OCI-LY7 (cell line): ENCODE measurements around the gene PFDN6. TPM values are rescaled to one million over a fixed set of nuclear protein-coding genes. Genes with fewer than 3 reads are reported as not detected.

Source experiments
- BruUV-seq: library from RNA; stranded (reverse); fragments of 400-500 nt; replicated peaks from 2 replicates; lab custom pipeline; 2021; lab: Mats Ljungman, UMichigan
- CTCF ChIA-PET: fragments of 300-600 bp; sonication (Branson Sonifier 250); formaldehyde crosslinking; loops from one replicate; lab custom pipeline; 2022; ENCODE audit warnings: antibody characterized with exemption; ENCODE audit not compliant: unreplicated experiment; lab: Charles Lee
- POLR2A ChIA-PET: fragments of 300-600 bp; sonication (Branson Sonifier 250); formaldehyde crosslinking; loops from one replicate; lab custom pipeline; 2022; ENCODE audit warnings: antibody characterized with exemption; lab: Charles Lee
- DNase-seq: peaks from one replicate; pipeline ENCODE4 v3.0.0-alpha.2; 2015; ENCODE audit warnings: low spot score
- H2AFZ ChIP-seq: fragments of 200-600 bp; sonication (generic), shearing (Covaris generic); 2 replicates; pipeline ENCODE4 v1.6.1; 2014; ENCODE audit warnings: mild to moderate bottlenecking, antibody characterized with exemption, low read length, moderate library complexity
- H3K27ac ChIP-seq: fragments of 200-600 bp; sonication (generic); 2 replicates; pipeline ENCODE4 v1.5.1; 2014; ENCODE audit warnings: mixed run types, low read depth, mild to moderate bottlenecking, moderate library complexity, low read length, inconsistent platforms; ENCODE audit not compliant: poor library complexity, severe bottlenecking
- H3K36me3 ChIP-seq: fragments of 200-600 bp; sonication (generic); 2 replicates; pipeline ENCODE4 v1.6.1; 2014; ENCODE audit warnings: mild to moderate bottlenecking, antibody characterized with exemption, low read length, moderate library complexity, mixed read lengths; ENCODE audit not compliant: insufficient read depth
- H3K4me1 ChIP-seq: fragments of 200-600 bp; sonication (generic); 2 replicates; pipeline ENCODE4 v1.5.1; 2014; ENCODE audit warnings: mild to moderate bottlenecking, low read length; ENCODE audit not compliant: insufficient read depth, poor library complexity, severe bottlenecking
- H3K4me2 ChIP-seq: fragments of 200-600 bp; sonication (generic); 2 replicates; pipeline ENCODE4 v1.6.1; 2014; ENCODE audit warnings: mild to moderate bottlenecking, low read length
- H3K4me3 ChIP-seq: fragments of 200-600 bp; sonication (generic); 2 replicates; pipeline ENCODE4 v1.5.1; 2014; ENCODE audit warnings: mild to moderate bottlenecking, low read depth, low read length; ENCODE audit not compliant: poor library complexity, severe bottlenecking
- H3K79me2 ChIP-seq: fragments of 200-600 bp; sonication (generic); 2 replicates; pipeline ENCODE4 v1.6.1; 2016; ENCODE audit warnings: low read depth, mild to moderate bottlenecking, low read length, moderate library complexity, mixed read lengths; ENCODE audit not compliant: insufficient read depth
- H3K9me2 ChIP-seq: fragments of 200-600 bp; sonication (generic); 2 replicates; pipeline ENCODE4 v1.6.1; 2016; ENCODE audit warnings: mild to moderate bottlenecking, low read length, mixed read lengths; ENCODE audit not compliant: insufficient read depth
- H3K9me3 ChIP-seq: fragments of 200-600 bp; sonication (generic); 2 replicates; pipeline ENCODE4 v1.6.1; 2014; ENCODE audit warnings: mild to moderate bottlenecking, mixed run types, low read length, mixed read lengths
- H4K20me1 ChIP-seq: fragments of 200-600 bp; sonication (generic); 2 replicates; pipeline ENCODE4 v1.6.1; 2014; ENCODE audit warnings: mild to moderate bottlenecking, antibody characterized with exemption, low read length, moderate library complexity, mixed read lengths; ENCODE audit not compliant: insufficient read depth
- EZH2phosphoT487 ChIP-seq: fragments of 200-600 bp; sonication (generic); IDR thresholded peaks from 2 replicates; pipeline ENCODE4 v1.6.1; 2018; ENCODE audit warnings: low read depth, borderline replicate concordance, mild to moderate bottlenecking, mixed run types, antibody characterized with exemption, low read length, moderate library complexity, mixed read lengths
- intact Hi-C: fragments of 100-400 bp; cut with micrococcal nuclease; formaldehyde crosslinking; loops from one replicate; pipeline ENCODE4 v1.10.0; 2022; ENCODE audit not compliant: unreplicated experiment
- total RNA-seq, 2 experiments: library from RNA; depleted of rRNA in 1 of 2; stranded (reverse); fragments of >200 nt in 1 of 2; shearing (Covaris generic) in 1 of 2; gene quantifications; 2 replicates each; pipeline ENCODE4 v1.2.3, GENCODE V29; 2014 to 2022
- TF ChIP-seq, protein P1 (sequence below): fragments of 200-600 bp; sonication (generic); conservative IDR thresholded peaks from 2 replicates; pipeline ENCODE4 v1.5.1; 2014; ENCODE audit warnings: mild to moderate bottlenecking, antibody characterized with exemption, low read length, moderate library complexity, mixed read lengths

PFDN6 gene
- total RNA-seq, 2 experiments from 2014 or later = 72.5 to 90.6 TPM

DNA sequence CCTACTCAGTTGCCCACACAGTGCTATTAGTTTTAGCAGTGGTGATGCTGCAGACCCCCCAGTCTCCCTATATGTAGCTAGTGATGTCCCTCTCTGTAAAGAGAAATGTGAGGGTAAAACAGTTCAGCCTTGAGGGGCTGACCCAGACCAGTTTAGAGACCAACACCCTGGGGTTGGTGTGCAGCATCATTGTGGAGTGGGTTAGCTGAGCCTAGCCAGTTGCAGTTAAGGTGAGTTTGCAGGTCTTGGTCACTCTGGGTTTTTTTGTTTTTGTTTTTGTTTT is 12.9 kb upstream of the PFDN6 start:
- Histone ChIP-seq H3K4me2 (peak overlapping the region; percentile 93), H3K79me2 (peaks cover 42% of the 10 kb centered on the region), H3K36me3 (peaks cover 89% of the 10 kb centered on the region), H3K4me3 (peak overlapping the region; percentile 97), H3K27ac (peak overlapping the region; percentile 93), H2AFZ (no peak overlapping the region), H4K20me1 (peaks cover 31% of the 10 kb centered on the region), H3K9me3 (no peaks in the 10 kb centered on the region), H3K9me2 (no peaks in the 10 kb centered on the region), H3K4me1 (peaks cover 58% of the 10 kb centered on the region)
- ChIA-PET POLR2A (interaction anchor here (0.7 to 3.2 kb wide), 5 partner anchors 11 to 142 kb away, joined by 3 to 19 read pairs (median 4); partner anchors contain the start of genes CUTA, PFDN6, RING1 and WDR46), CTCF (interaction anchor here (2.7 kb wide), 1 partner anchor 23 kb away, joined by 12 read pairs; no protein-coding TSS in a partner anchor)
- DNase-seq = peak; percentile 20
- intact Hi-C loops = loop anchor here (2.0 to 5.0 kb wide), 3 partner anchors 68 to 151 kb away; partner anchors contain the start of gene KIFC1
- BruUV-seq = no TSS peak
- TF ChIP-seq, protein P1, sequence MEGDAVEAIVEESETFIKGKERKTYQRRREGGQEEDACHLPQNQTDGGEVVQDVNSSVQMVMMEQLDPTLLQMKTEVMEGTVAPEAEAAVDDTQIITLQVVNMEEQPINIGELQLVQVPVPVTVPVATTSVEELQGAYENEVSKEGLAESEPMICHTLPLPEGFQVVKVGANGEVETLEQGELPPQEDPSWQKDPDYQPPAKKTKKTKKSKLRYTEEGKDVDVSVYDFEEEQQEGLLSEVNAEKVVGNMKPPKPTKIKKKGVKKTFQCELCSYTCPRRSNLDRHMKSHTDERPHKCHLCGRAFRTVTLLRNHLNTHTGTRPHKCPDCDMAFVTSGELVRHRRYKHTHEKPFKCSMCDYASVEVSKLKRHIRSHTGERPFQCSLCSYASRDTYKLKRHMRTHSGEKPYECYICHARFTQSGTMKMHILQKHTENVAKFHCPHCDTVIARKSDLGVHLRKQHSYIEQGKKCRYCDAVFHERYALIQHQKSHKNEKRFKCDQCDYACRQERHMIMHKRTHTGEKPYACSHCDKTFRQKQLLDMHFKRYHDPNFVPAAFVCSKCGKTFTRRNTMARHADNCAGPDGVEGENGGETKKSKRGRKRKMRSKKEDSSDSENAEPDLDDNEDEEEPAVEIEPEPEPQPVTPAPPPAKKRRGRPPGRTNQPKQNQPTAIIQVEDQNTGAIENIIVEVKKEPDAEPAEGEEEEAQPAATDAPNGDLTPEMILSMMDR = no peak
- TF ChIP-seq EZH2phosphoT487 = no peak

DNA sequence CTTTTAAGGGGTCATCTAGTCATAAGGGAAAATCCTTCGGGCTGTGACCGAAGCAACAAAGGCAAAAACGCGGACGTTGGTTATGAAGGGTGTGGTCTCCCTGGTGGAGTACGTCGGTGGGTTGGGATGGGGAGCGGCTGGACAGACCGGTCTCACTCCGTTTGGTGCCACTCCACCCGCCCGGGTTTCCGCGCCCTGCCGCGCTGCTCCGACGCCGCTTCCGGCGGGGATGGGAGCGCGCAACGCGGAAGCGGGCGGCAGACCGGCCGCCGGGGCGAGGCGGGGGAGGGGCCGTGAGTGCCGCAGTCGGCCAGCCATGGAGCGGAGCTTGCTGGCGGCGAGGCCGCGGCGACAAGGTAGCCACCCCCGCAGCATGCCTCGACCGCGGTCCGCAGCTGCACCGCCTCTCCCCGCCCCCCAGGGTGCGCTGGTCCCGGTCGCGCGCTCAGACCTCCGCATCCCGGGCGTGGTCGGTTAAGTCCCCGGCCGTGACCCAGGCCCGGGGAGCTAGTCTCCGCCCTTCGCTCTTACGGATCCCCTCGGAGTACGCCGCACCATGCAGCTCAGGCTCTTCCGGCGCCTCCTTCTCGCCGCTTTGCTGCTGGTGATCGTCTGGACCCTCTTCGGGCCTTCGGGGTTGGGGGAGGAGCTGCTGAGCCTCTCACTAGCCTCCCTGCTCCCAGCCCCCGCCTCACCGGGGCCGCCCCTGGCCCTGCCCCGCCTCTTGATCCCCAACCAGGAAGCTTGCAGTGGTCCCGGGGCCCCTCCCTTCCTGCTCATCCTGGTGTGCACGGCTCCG is 12.3 kb upstream of the PFDN6 start, which contains the start of gene B3GALT4:
Gene B3GALT4 (plus strand): TSS at position 260 of the 799 bp plus-strand sequence. CDS start 297 bp downstream, at position 557.
- H3K36me3 ChIP-seq = peaks cover 92% of the 10 kb centered on the region
- peak within 1 kb of the TSS; percentile 93 for H3K4me2 ChIP-seq
- H3K79me2 ChIP-seq = peaks cover 39% of the 10 kb centered on the region
- BruUV-seq = no TSS peak
- no peaks in the 10 kb centered on the region for H3K9me3 ChIP-seq
- H3K27ac ChIP-seq = peak within 1 kb of the TSS; percentile 93
- TF ChIP-seq, protein P1 = peak; percentile 53
- TF ChIP-seq EZH2phosphoT487 = no peak
- H3K4me1 ChIP-seq = peaks cover 58% of the 10 kb centered on the region
- peak within 1 kb of the TSS; percentile 97 for H3K4me3 ChIP-seq
- peak within 1 kb of the TSS; percentile 9; the same call in 1 of the 2 replicates for H2AFZ ChIP-seq
- peaks cover 31% of the 10 kb centered on the region for H4K20me1 ChIP-seq
- CTCF ChIA-PET = interaction anchor here (2.7 kb wide), 1 partner anchor 22 kb away, joined by 12 read pairs; no protein-coding TSS in a partner anchor
- peak; percentile 83 for DNase-seq
- intact Hi-C loops = loop anchor here (2.0 to 5.0 kb wide), 3 partner anchors 68 to 150 kb away; partner anchors contain the start of gene KIFC1
- H3K9me2 ChIP-seq = no peaks in the 10 kb centered on the region
- POLR2A ChIA-PET = interaction anchor here (0.5 to 3.2 kb wide), 7 partner anchors 10 to 149 kb away, joined by 3 to 19 read pairs (median 4); partner anchors contain the start of genes CUTA, PFDN6, RING1 and WDR46
